AG04449 (cell line): Measurements from ENCODE around the gene ATP5PF.
A peak's percentile ranks its signal among the peaks of the same experiment; 100 is the strongest.

ENCODE experiments used
- CTCF ChIA-PET: fragments of 350-600 bp; formaldehyde crosslinking; extraction: SDS; loops from one replicate; lab custom pipeline; 2021; ENCODE audit warnings: antibody characterized with exemption; lab: Yijun Ruan, JAX
- POLR2A ChIA-PET: fragments of 400-600, 350-600 bp; formaldehyde crosslinking; extraction: SDS; loops from one replicate; lab custom pipeline; 2020; ENCODE audit warnings: antibody characterized with exemption, inconsistent platforms; lab: Yijun Ruan, JAX
- DNase-seq: peaks from one replicate; pipeline ENCODE4 v3.0.0-alpha.2; 2010; ENCODE audit warnings: low read depth, low spot score
- H3K4me3 ChIP-seq: 2 replicates; pipeline ENCODE4 v1.5.1; 2011; ENCODE audit warnings: low read depth, mild to moderate bottlenecking, control low read depth, low read length
- CTCF ChIP-seq: IDR thresholded peaks from one replicate; pipeline ENCODE4 v1.5.1; 2011; ENCODE audit warnings: mild to moderate bottlenecking, moderate library complexity, low read length, control low read depth, inconsistent platforms; ENCODE audit not compliant: insufficient read depth; ENCODE audit errors: missing control alignments

The ATP5PF gene

DNA sequence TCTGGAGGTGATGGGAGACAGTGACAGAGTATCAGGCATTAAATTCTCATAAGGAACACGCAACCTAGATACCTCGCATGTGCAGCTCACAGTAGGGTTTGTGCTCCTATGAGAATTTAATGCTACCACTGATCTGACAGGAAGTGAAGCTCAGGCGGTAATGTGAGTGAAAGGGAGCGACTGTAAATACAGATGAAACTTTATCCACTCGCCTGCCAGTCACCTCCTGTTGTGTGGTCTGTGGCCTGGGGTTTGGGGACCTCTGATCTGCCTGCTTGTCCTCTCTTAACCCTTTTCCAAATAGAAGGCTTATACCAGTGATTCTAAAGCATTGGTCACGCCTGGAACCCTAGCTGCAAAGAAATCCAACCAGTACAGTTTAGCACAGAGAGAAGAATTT, 15.4 kb upstream of the ATP5PF start:
- CTCF ChIA-PET, result interaction anchor here (2.1 kb wide), 1 partner anchor 51 kb away, joined by 4 read pairs; no protein-coding TSS in a partner anchor
- POLR2A ChIA-PET, result no interaction called here
- DNase-seq, result no peak

GRCh38 chr21:25744854-25745253, 10.2 kb upstream of the ATP5PF start:
- ChIA-PET CTCF (interaction anchor here (1.2 to 1.3 kb wide), 2 partner anchors 10 to 137 kb away, joined by 3 read pairs; partner anchors contain the start of genes ATP5PF and GABPA), POLR2A (no interaction called here)

More for the DNA sequence above, 15.4 kb upstream of the ATP5PF start:
- no peak overlapping the region for H3K4me3 ChIP-seq
- no peak for TF ChIP-seq CTCF

GRCh38 chr21:25742900-25743299, 8.2 kb upstream of the ATP5PF start:
- POLR2A ChIA-PET, result no interaction called here
- no peak for TF ChIP-seq CTCF
- CTCF ChIA-PET, result no interaction called here
- DNase-seq, result no peak
- no peak overlapping the region for H3K4me3 ChIP-seq

More at GRCh38 chr21:25744854-25745253, 10.2 kb upstream of the ATP5PF start:
- TF ChIP-seq CTCF, result no peak
- no peak overlapping the region for H3K4me3 ChIP-seq
- DNase-seq, result no peak

- CTCF ChIA-PET, result no interaction called here
- no peak overlapping the region for H3K4me3 ChIP-seq
- TF ChIP-seq CTCF, result no peak
- POLR2A ChIA-PET, result no interaction called here
- DNase-seq, result no peak
Observed at GRCh38 chr21:25737421-25737820, 2.7 kb upstream of the ATP5PF start.

DNA sequence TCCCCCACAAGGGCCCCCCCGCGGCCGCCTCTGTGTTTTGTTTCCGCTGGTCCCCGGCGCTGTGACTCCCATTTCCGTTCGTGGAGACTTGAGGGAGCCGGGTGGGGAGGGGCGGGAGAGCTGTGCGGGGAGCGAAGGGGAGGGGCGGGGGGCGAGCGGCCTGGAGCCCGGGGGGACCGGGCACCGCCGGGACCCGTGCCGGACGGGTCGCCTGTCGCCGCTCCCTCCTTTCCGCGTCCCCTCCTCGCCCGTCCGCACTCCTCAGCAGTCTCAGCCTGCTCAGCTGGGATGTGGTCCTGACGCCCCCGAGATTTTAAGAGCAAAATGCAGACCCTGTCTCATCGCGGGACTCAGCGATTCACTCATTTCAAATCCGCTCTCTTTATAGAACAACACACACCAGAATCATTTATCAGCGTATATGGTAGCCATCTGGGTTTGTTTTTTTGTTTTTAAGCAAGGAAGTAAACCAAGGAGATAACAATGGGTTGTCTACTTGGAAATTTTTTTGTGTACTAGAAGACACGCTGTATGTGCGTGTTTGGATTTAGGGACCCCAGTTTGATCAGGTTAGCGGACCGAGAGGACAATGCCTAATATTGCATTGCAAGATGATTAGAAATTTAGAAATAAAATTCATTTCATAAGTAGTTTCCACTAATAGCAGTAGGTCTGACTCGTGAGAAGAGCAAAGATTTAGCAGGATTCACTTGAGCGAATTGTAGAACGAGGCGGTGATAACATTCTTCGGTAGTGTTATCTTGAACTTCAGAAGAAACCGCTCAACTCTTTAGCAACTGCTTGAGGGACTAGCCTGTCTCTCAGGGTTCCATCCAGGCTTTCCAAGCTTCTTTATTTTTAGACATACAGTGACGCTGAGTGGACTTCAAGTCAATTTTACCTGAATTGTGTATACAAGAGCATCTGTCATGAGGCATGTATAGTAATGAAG, 1.2 kb upstream of the ATP5PF start:
- CTCF ChIA-PET, result interaction anchor here (0.7 to 2.3 kb wide), 3 partner anchors 65 to 127 kb away, joined by 4 to 18 read pairs (median 4); no protein-coding TSS in a partner anchor
- no peak for DNase-seq
- no peak for TF ChIP-seq CTCF
- POLR2A ChIA-PET, result no interaction called here
- H3K4me3 ChIP-seq, result peak overlapping the region; percentile 97

DNA sequence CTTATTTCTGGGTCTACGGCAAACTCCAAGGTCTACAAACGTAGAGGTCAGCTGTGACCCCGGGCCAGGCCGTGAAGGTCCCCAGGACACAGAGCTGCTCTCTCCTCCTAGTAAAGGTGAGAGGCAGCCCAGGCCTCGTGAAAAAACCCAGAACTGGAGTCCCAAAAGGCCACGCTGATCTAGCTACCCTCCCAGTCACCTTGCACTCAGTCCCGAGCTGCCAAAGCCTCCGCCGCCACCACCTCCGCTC, 125 bp downstream of the ATP5PF start:
- ChIA-PET CTCF (interaction anchor here (0.6 to 2.3 kb wide), 5 partner anchors 10 to 128 kb away, joined by 3 to 18 read pairs (median 3); no protein-coding TSS in a partner anchor), POLR2A (interaction anchor here (0.9 kb wide), 1 partner anchor 35 kb away, joined by 4 read pairs; no protein-coding TSS in a partner anchor)
- no peak for DNase-seq
- no peak for TF ChIP-seq CTCF
- H3K4me3 ChIP-seq, result peak overlapping the region; percentile 97
